ENCODE results near the gene NRCAM.

- no peak for TF ChIP-seq EZH2 (IDR thresholded peaks at IDR 0.05; ENCODE audit: borderline replicate concordance, low read length)
- TF ChIP-seq CTCF (conservative IDR thresholded peaks at IDR 0.05 in 1 of 2, IDR thresholded peaks at IDR 0.05 in 1 of 2; ENCODE audit: extremely low read depth in 1 of 2, insufficient read depth in 1 of 2, low read depth in 1 of 2, low read length in 2 of 2) = no peak
Observed at GRCh38 chr7:108499566-108499965, 43.3 kb upstream of the NRCAM start.

Data from mammary epithelial cell (primary cell).